Keratinocyte (primary cell): Measurements from ENCODE around the gene CHST8.

ENCODE experiments used
- CTCF ChIP-seq, 3 experiments: IDR thresholded peaks in 1 of 3; conservative IDR thresholded peaks in 1 of 3; optimal IDR thresholded peaks in 1 of 3; 2 replicates in 2 of 3; 3 replicates in 1 of 3; pipeline versions ENCODE3 to v1.5.1; 2011; ENCODE audit warnings: low read length in 3 of 3, mild to moderate bottlenecking in 3 of 3, moderate library complexity in 2 of 3, control low read depth in 1 of 3, inconsistent platforms in 1 of 3; ENCODE audit not compliant: insufficient read depth in 2 of 3; ENCODE audit errors: extremely low read depth in 1 of 3
- EZH2 ChIP-seq: IDR thresholded peaks from one replicate; pipeline ENCODE4 v1.6.1; 2012; ENCODE audit warnings: inconsistent platforms, mild to moderate bottlenecking, low read length, moderate library complexity

GRCh38 chr19:33752018-33752800 lies 130.5 kb downstream of the CHST8 start:
- no peak for TF ChIP-seq CTCF (optimal IDR thresholded peaks at IDR 0.05 in 1 of 3, IDR thresholded peaks at IDR 0.05 in 1 of 3, conservative IDR thresholded peaks at IDR 0.05 in 1 of 3; ENCODE audit: extremely low read depth in 1 of 3, insufficient read depth in 2 of 3, low read length in 3 of 3)
- no peak for TF ChIP-seq EZH2
